HTR-8/SVneo (cell line): ENCODE measurements around the gene EEF1AKMT3.

ENCODE experiments used
- DNase-seq: peaks from one replicate; pipeline ENCODE4 v3.0.0; 2011; ENCODE audit warnings: low spot score, mixed read lengths; ENCODE audit not compliant: insufficient read length
- FAIRE-seq: peaks from 2 replicates; lab custom pipeline; 2011; peaks lifted over from hg19 to GRCh38; lab: Jason Lieb, UNC

EEF1AKMT3 gene

GRCh38 chr12:57734591-57734990 is 37.8 kb upstream of the EEF1AKMT3 start:
- no peak for DNase-seq
- FAIRE-seq: no peak

DNA sequence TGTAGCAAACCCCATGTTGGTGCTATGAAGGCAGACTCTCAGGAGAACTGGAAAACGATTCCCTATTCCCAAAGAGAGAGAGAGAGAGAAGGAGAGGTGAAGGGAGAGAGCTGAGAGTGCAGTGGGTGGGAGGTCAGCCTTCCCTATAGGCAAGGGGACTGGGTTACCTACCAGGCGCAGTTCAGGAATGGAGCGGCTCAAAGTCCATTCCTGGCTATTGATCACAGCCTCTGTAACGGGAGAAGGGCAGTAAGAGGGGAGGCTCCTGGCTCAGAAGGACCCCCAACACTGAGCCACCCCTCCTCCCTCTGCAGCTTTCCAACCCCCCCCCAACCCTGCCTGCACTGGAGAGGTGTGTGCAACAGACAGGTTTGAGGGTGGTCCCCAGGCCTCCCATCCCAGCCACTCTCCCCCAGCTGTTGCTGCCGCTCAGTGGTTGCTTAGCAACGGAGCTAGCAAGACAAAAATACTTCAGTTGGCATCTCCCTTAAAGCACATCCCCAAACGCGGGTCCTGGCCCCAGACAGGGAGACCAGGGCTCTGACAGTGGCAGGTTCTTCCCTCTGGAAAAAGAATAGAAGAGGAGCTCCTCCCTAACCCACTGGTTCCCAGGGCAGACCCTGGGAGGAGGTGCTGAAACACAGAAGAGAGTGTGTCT is 37.1 kb upstream of the EEF1AKMT3 start:
- no peak for FAIRE-seq

GRCh38 chr12:57735952-57736740 is 36.3 kb upstream of the EEF1AKMT3 start:
- FAIRE-seq (peak; percentile 42), DNase-seq (peak; percentile 56)

More for the DNA sequence above, 37.1 kb upstream of the EEF1AKMT3 start:
- no peak for DNase-seq

DNA sequence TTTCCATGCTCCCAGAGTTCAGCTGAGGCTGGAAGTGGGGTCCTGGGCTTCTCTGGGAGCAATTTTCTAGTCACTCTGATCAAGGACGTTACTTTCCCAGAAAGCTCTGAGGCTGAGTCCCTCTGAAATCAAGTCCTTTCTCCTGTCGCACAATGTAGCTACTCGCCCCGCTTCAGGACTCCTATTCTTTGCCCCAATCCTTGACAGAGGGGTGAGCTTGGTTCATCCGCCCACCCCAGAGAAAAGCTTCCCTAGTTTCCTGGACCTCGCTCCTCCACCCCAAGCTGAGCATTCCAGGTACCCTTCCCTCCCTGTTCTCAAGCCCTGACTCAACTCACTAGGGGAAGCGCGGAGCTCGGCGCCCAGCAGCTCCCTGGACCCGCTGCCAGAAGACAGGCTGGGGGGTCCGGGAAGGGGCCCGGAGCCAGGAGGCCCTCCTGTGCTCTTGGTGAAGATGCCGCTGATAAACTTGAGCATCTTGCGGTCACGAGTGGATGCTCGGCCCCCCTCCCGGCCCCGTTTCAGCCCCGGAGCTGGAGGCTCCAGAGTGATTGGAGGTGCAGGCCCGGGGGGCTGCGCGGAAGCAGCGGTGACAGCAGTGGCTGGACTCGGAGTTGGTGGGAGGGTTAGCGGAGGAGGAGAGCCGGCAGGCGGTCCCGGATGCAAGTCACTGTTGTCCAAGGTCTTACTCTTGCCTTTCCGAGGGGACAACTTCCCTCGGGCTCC is 35.5 kb upstream of the EEF1AKMT3 start:
- FAIRE-seq: no peak
- no peak for DNase-seq

DNA sequence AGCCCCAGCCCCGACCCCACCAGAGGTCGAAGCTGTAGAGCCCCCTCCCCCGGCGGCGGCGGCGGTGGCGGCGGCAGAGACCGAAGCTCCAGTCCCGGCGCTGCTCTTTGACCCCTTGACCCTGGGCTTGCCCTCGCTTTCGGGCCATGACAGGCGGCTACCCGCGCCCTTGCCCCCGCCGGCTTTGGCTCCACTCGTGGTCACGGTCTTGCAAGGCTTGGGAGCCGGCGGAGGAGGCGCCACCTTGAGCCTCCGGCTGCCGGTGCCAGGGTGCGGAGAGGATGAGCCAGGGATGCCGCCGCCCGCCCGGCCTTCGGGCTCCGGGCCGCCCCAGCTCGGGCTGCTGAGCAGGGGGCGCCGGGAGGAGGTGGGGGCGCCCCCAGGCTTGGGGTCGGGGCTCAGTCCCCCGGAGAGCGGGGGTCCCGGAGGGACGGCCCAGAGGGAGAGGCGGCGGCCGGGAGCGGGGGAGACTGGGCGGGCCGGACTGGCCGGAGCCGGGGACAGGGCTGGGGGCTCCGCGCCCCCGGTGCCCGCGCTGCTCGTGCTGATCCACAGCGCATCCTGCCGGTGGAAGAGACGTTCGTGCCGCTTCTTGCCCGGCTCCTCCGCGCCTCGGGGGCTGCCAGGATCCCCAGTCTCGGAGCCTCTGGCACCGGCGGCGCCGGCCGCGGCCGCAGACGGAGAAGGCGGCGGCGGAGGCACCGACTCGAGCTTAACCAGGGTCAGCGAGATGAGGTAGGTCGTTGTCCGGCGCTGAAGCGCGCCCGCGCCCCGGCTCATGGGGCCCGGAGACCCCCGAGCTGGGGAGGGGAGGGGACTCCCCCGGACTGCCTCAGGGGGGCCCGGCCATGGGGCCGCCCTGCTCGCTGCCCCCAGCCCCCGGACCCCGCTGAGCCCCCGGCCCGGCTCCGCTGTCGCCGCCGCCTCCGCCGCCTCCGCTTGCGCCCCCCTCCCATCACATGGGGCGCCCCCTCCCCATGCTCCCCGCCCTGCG is 34.6 kb upstream of the EEF1AKMT3 start:
- DNase-seq (no peak), FAIRE-seq (no peak)

GRCh38 chr12:57738661-57739237 is 33.7 kb upstream of the EEF1AKMT3 start, which contains the start of gene AGAP2:
TSS of gene AGAP2 (minus strand) at chr12:57738742. CDS start at chr12:57738246, 496 bp downstream.
- no peak for FAIRE-seq
- DNase-seq: peak; percentile 56

- DNase-seq (no peak), FAIRE-seq (no peak)
Observed at GRCh38 chr12:57739387-57739786, 33.0 kb upstream of the EEF1AKMT3 start.

- DNase-seq: no peak
- FAIRE-seq: no peak
Observed at GRCh38 chr12:57739914-57740538, 32.4 kb upstream of the EEF1AKMT3 start.

GRCh38 chr12:57740656-57741412 is 31.6 kb upstream of the EEF1AKMT3 start:
- FAIRE-seq: no peak

DNA sequence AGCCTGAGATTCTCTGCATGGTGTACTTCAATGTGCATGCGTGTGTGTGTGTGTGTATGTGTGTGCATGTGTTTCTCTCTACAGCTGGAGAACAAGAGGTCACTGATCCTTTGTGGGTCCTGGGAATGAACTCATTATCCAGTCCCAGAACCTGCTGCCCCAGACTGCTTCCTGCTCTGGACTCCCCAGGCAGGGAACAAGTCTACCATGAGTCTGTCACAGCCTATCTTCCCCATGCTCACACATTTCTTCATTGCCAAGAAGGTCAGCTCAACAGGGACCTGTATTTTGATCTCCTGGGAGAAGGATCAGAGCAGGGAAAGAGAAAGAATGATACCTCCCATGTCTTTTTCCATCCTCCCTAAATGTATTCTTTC is 31.0 kb upstream of the EEF1AKMT3 start:
- no peak for DNase-seq
- no peak for FAIRE-seq

More at GRCh38 chr12:57740656-57741412, 31.6 kb upstream of the EEF1AKMT3 start:
- no peak for DNase-seq

- DNase-seq: no peak
Observed at GRCh38 chr12:57741844-57742738, 30.3 kb upstream of the EEF1AKMT3 start.

GRCh38 chr12:57743769-57744168 is 28.6 kb upstream of the EEF1AKMT3 start:
- no peak for FAIRE-seq
- no peak for DNase-seq

More at GRCh38 chr12:57741844-57742738, 30.3 kb upstream of the EEF1AKMT3 start:
- FAIRE-seq: no peak

DNA sequence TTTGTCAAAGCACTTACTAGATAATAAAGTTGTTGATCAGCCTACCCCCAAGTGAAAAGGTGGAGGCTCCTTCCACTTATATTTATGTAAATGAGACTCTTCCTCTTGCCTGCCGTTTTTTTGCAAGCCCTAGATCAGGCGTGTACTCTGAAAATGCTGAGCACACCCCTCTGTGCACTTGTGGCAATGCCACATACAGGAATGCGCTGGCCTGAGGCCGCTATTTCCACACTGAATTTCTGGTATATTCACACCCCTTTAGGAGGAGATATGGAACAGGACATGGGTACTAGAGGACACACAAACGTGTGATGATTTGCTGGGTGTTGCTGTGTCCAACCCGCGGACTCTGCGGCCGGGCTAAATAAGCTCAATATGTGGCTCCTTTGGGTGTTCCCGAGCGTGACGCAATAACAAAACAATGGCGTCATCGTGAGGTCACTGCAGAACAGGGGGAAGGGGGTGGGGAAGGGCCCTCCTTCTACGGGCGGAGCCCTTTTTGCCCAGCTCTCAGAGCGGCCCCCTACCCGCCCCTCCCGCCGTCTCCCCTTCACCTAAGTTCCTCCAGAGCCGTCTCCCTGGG is 28.1 kb upstream of the EEF1AKMT3 start:
- DNase-seq: no peak
- no peak for FAIRE-seq

DNA sequence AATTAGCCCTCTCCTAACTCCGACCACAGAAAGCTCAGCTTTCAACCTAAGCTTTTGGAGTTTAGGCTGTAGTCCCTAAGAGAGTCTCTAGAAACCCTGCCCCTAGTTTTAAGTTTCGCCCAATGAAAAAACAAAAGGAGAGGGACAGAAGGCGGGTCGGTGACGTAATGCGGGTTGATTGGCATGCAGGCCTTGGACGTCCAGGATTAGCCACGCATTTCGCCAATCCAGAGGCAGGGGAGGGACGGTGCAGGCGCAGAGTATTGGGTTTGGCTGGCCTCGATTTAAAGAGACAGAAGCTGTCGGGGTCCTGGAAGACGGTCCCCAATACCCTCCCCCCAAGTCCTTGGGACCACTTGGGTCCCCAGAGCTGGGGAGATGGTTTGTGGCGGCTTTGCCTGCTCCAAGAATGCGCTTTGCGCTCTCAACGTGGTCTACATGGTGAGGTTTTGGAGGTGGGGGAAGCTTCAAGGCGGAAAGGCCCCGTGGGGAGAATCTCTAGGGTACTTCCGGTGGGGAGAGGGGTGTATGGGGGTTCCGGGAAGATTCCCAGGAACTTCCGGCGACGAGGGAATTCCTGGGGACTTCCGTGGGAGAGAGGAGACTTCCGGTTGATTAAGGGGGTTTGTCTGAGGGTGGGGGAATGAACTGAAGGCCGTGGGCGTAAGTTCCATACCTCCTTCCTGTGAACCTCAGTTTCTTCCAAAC is 27.5 kb upstream of the EEF1AKMT3 start, which contains the start of gene TSPAN31:
TSPAN31 (plus strand) TSS at position 263 of the 708 bp plus-strand sequence; CDS start at position 379, 116 bp downstream.
- DNase-seq (peak; percentile 92), FAIRE-seq (peak; percentile 81)

DNA sequence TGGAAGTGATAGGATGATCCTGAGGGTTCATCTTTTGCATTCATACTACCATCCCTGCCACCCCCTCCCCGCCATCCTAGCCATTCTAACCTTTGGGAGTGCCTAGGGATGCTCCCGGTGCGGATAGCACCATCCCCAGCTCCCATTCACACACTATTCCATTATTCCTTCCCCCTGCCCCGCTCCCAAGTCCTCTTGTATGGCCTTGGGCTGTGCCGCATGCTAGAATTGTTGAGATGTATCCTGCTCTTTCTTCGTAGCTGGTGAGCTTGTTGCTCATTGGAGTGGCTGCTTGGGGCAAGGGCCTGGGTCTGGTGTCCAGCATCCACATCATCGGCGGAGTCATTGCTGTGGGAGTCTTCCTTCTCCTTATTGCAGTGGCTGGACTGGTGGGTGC is 26.9 kb upstream of the EEF1AKMT3 start:
- FAIRE-seq: no peak

DNA sequence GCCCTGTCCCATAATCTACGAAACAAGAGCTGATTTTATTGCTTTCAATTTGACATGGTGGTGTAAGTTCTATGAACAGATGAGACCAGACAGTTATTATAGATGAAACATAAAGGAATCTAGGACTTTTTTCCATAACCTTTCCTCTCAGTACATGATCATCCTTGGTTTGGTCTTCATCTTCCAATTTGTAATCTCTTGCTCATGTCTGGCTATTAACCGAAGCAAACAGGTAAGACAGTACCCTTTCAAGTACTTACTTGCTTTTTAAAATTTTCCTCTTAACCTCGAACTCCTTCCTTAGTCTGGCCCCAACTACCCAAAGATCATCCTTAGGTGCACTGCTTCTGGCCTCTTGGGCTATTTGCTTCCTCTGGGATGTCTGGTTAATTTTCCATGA is 26.4 kb upstream of the EEF1AKMT3 start:
- FAIRE-seq (no peak), DNase-seq (no peak)

More for the DNA sequence above, 26.9 kb upstream of the EEF1AKMT3 start:
- DNase-seq: no peak
